KMS-11 (cell line): ENCODE data around the gene UGGT1.
"Not testable (repeated sequence)": the region's sequence is repeated elsewhere in the genome, so short reads cannot be mapped to it uniquely, and the experiment has no call there.

Experiments used
- H2AFZ ChIP-seq: fragments of 200-600 bp; sonication (generic); 2 replicates; pipeline ENCODE4 v1.6.1; 2016; ENCODE audit warnings: antibody characterized with exemption, mixed run types, low read depth
- H3K27ac ChIP-seq: fragments of 200-600 bp; sonication (generic); 2 replicates; pipeline ENCODE4 v1.6.1; 2016; ENCODE audit warnings: mild to moderate bottlenecking, mixed run types
- H3K27me3 ChIP-seq: fragments of 200-600 bp; sonication (generic); 2 replicates; pipeline ENCODE4 v1.6.1; 2017; ENCODE audit warnings: mild to moderate bottlenecking, low read depth, mixed run types, moderate library complexity; ENCODE audit not compliant: insufficient read depth
- H3K36me3 ChIP-seq: fragments of 200-600 bp; sonication (generic); 2 replicates; pipeline ENCODE4 v1.6.1; 2017; ENCODE audit warnings: mild to moderate bottlenecking, mixed run types; ENCODE audit not compliant: insufficient read depth
- H3K4me1 ChIP-seq: fragments of 200-600 bp; sonication (generic); 2 replicates; pipeline ENCODE4 v1.6.1; 2016; ENCODE audit warnings: mild to moderate bottlenecking, low read depth, mixed run types; ENCODE audit not compliant: poor library complexity, severe bottlenecking
- H3K4me2 ChIP-seq: fragments of 200-600 bp; sonication (generic); 2 replicates; pipeline ENCODE4 v1.7.0; 2016; ENCODE audit warnings: mild to moderate bottlenecking, mixed run types
- H3K4me3 ChIP-seq: fragments of 200-600 bp; sonication (generic); IDR thresholded peaks from 2 replicates; pipeline ENCODE4 v1.6.1; 2017; ENCODE audit warnings: low read depth, low read length, mixed read lengths; ENCODE audit not compliant: insufficient read depth
- H3K79me2 ChIP-seq: fragments of 200-600 bp; sonication (generic); 2 replicates; pipeline ENCODE4 v1.6.1; 2016; ENCODE audit warnings: low read depth, mixed run types; ENCODE audit not compliant: insufficient read depth
- H3K9ac ChIP-seq: fragments of 200-600 bp; sonication (generic); 2 replicates; pipeline ENCODE4 v1.6.1; 2016; ENCODE audit warnings: mild to moderate bottlenecking, mixed run types
- H4K20me1 ChIP-seq: fragments of 200-600 bp; sonication (generic); 2 replicates; pipeline ENCODE4 v1.6.1; 2016; ENCODE audit warnings: mild to moderate bottlenecking, mixed run types; ENCODE audit not compliant: insufficient read depth
- TF ChIP-seq, protein P1 (sequence below): fragments of 200-600 bp; sonication (generic); conservative IDR thresholded peaks from 2 replicates; pipeline ENCODE4 v1.6.1; 2017; ENCODE audit warnings: low read depth, mild to moderate bottlenecking, antibody characterized with exemption, low read length, moderate library complexity, mixed read lengths

UGGT1 gene

DNA sequence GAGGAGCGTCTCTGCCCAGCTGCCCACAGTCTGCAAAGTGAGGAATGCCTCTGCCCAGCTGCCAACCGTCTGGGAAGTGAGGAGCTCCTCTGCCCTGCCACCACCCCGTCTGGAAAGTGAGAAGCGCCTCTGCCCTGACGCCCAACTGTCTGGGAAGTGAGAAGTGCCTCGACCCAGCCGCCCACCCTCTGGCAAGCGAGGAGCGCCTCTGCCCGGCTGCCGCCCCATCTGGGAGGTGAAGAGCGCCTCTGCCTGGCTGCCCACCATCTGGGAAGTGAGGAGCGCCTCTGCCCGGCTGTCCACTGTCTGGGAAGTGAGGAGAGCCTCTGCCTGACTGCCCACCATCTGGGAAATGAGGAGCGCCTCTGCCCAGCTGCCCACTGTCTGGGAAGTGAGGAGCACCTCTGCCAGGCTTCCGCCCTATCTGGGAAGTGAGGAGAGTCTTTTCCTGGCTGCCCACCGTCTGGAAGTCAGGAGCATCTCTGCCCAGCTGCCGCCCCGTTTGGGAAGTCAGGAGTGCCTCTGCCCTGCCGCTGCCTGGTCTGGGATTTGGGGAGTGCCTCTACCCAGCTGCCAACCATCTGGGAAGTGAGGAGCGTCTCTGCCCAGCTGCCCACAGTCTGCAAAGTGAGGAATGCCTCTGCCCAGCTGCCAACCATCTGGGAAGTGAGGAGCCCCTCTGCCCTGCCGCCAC is 117.8 kb downstream of the UGGT1 start:
- H3K27ac ChIP-seq, H3K9ac ChIP-seq, H3K79me2 ChIP-seq, H3K36me3 ChIP-seq, H4K20me1 ChIP-seq, H2AFZ ChIP-seq, H3K4me3 ChIP-seq, H3K4me1 ChIP-seq, H3K27me3 ChIP-seq, H3K4me2 ChIP-seq: not testable (repeated sequence)

DNA sequence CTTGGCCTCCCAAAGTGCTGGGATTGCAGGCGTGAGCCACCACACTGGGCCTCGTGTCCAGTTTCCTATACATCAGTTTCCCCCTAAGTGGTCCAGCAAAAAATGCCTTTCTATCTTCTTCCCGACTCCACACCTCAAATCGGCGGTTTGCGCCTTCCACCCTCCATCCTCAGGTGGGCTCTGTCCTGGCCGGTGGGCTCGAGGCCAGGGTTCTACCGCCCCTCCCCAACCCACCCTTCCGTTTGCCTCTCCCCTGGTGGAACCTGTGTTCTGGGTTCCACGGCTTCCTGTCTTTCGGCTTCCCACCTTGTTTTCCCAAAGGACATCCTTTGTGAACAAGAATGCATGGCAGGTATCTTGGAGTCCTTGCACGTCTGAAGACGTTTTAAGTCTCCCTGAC is 123.3 kb downstream of the UGGT1 start:
- no peak overlapping the region for H2AFZ ChIP-seq
- H3K36me3 ChIP-seq, result no peaks in the 10 kb centered on the region
- H4K20me1 ChIP-seq, result no peaks in the 10 kb centered on the region
- H3K9ac ChIP-seq, result no peak overlapping the region
- H3K4me1 ChIP-seq, result no peaks in the 10 kb centered on the region
- H3K27ac ChIP-seq, result no peak overlapping the region
- H3K4me3 ChIP-seq, result no peak overlapping the region
- no peaks in the 10 kb centered on the region for H3K79me2 ChIP-seq
- TF ChIP-seq, protein P1, sequence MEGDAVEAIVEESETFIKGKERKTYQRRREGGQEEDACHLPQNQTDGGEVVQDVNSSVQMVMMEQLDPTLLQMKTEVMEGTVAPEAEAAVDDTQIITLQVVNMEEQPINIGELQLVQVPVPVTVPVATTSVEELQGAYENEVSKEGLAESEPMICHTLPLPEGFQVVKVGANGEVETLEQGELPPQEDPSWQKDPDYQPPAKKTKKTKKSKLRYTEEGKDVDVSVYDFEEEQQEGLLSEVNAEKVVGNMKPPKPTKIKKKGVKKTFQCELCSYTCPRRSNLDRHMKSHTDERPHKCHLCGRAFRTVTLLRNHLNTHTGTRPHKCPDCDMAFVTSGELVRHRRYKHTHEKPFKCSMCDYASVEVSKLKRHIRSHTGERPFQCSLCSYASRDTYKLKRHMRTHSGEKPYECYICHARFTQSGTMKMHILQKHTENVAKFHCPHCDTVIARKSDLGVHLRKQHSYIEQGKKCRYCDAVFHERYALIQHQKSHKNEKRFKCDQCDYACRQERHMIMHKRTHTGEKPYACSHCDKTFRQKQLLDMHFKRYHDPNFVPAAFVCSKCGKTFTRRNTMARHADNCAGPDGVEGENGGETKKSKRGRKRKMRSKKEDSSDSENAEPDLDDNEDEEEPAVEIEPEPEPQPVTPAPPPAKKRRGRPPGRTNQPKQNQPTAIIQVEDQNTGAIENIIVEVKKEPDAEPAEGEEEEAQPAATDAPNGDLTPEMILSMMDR, result no peak
- no peak overlapping the region for H3K4me2 ChIP-seq
- H3K27me3 ChIP-seq, result no peaks in the 10 kb centered on the region

DNA sequence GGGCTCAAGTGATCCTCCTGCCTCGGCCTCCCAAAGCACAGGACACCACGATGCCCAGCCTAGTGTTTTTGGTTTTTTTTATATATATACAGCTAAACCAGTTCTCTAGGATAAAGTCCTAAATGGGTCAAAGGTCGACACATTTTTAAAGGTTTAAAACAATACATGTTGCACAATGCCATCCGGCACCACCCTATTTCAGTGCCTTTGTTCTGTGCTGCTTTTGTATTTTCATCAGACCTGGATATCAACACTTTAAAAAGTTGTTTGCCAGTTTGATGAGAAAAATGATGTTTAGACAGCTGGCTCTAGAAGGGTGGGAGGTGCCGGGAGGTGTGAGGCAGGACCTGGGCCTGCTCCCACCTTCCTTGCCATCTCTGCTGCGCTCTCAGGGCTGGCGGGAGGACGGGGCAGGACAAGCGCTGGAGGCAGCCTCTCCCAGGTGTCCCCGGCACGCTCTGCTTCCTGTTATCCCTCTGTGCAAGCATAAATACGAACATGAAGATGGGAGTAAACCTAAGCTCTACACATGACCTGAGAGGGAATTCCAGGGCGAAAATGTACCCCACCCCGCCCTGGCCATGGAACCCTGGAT is 124.0 kb downstream of the UGGT1 start:
- Histone ChIP-seq H3K4me2 (no peak overlapping the region), H3K9ac (no peak overlapping the region), H3K4me3 (no peak overlapping the region), H3K36me3 (no peaks in the 10 kb centered on the region), H3K27me3 (no peaks in the 10 kb centered on the region), H2AFZ (no peak overlapping the region), H3K79me2 (no peaks in the 10 kb centered on the region), H3K4me1 (no peaks in the 10 kb centered on the region), H4K20me1 (no peaks in the 10 kb centered on the region), H3K27ac (no peak overlapping the region)
- TF ChIP-seq, protein P1, result no peak

DNA sequence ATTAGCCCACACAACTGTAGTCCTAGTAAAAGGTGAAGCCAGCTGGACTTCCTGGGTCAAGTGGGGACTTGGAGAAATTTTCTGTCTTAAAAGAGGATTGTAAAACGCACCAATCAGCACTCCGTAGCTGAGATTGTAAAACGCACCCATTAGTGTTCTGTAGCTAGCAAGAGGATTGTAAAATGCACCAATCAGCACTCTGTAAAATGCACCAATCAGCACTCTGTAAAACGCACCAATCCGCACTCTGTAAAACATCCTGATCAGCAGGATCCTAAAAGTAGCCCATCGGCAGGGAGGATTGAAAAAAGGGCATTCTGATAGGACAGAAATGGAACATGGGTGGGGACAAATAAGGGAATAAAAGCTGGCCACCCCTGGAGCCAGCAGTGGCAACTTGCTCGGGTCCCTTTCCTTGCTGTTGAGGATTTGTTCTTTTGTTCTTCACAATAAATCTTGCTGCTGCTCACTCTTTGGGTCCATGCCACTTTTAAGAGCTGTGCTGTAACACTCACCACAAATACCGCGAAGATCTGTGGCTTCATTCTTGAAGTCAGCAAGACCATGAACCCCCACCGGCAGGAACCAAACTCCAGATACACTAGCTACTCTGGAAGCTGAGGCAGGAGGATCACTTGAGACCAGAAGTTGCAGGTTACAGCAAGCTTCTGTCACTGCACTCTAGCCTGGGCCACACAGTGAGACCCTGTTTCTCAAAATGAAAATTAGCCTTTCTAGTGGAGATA is 125.1 kb downstream of the UGGT1 start:
- Histone ChIP-seq H2AFZ (no peak overlapping the region), H3K36me3 (no peaks in the 10 kb centered on the region), H3K27ac (no peak overlapping the region), H3K9ac (no peak overlapping the region), H3K4me1 (no peaks in the 10 kb centered on the region), H3K4me3 (no peak overlapping the region), H4K20me1 (no peaks in the 10 kb centered on the region), H3K27me3 (no peaks in the 10 kb centered on the region), H3K79me2 (no peaks in the 10 kb centered on the region), H3K4me2 (no peak overlapping the region)
- TF ChIP-seq, protein P1, result no peak

DNA sequence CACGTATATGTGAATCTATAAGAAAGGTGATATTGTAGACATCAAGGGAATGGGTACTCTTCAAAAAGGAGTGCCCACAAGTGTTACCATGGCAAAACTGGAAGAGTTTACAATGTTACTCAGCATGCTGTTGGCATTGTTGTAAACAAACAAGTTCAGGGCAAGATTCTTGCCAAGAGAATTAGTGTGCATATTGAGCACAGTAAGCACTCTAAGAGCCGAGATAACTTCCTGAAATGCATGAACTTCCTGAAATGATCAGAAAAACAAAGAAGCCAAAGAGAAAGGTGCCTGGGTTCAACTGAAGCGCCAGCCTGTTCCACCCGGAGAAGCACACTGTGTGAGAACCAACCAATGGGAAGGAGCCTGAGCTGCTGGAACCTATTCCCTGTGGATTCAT is 126.7 kb downstream of the UGGT1 start:
- Histone ChIP-seq H2AFZ (no peak overlapping the region), H3K79me2 (no peaks in the 10 kb centered on the region), H3K4me3 (no peak overlapping the region), H3K4me2 (no peak overlapping the region), H3K4me1 (no peaks in the 10 kb centered on the region), H3K27ac (no peak overlapping the region), H3K27me3 (no peaks in the 10 kb centered on the region), H3K9ac (no peak overlapping the region), H3K36me3 (no peaks in the 10 kb centered on the region), H4K20me1 (no peaks in the 10 kb centered on the region)
- TF ChIP-seq, protein P1, result no peak
